ENCODE results near the gene SLX4IP.

SLX4IP gene

GRCh38 chr20:10429443-10429981 lies 5.6 kb upstream of the SLX4IP start:
- no peak for DNase-seq (ENCODE audit: low read depth)

DNA sequence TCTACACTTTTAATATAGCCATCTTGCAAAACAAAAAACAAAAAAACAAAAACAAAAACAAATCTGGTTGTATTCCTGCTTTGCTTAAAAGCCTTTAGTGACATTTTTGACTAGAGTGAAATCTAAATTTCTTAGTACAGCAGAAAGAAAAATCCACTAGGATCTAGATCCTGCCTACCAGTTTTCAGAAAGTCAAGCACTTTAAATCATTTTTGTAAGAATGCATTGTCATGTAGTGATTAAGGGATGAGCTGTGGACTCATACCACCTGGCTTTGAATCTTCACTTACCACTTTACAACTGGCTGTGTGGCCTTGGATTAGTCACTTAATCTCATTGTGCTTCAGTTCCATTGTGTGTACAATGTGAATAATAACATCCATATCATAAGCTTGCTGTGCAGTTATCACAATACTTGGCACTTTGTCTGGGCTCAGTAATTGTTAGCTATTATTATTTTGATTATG lies 5.1 kb upstream of the SLX4IP start:
- DNase-seq (ENCODE audit: low read depth), result no peak

DNA sequence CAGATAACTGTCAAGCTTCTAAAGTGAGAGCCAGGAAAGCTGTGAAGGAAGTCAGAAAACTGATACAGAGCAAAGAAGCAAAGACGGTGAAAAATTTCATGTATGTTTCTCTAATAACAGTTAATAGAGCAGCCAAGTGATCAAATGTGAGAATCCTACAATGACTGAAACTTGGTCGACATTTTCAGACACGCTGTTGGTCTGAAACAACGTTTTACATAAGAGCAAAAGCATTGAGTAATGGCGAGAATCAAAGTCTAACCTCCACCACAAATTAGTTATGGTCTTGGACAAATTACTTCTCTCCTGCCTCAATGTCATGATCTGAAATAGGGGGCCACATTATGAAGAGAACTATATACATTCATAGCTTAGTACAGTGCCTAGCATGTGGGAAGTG lies 4.4 kb upstream of the SLX4IP start:
- no peak for DNase-seq (ENCODE audit: low read depth)

DNA sequence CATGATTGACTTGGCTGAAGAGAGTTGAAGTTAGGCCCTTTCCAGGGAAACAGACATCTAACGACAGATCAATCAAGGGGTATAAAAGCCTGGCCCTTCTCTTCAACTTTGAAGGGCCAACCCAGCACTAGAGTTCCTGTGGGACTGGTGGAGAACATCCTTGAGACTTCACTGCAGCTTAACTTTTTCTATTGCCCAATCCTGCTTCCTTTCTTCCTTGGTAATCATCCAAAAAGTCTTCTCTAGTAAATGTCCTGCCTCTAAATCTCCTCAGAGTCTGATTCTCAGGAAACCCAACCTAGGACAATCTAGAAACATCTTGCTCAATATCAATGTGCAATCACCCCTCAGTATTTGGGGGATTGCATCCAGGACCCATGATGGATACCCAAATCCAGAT lies 3.0 kb upstream of the SLX4IP start:
- DNase-seq (ENCODE audit: low read depth), result no peak

DNA sequence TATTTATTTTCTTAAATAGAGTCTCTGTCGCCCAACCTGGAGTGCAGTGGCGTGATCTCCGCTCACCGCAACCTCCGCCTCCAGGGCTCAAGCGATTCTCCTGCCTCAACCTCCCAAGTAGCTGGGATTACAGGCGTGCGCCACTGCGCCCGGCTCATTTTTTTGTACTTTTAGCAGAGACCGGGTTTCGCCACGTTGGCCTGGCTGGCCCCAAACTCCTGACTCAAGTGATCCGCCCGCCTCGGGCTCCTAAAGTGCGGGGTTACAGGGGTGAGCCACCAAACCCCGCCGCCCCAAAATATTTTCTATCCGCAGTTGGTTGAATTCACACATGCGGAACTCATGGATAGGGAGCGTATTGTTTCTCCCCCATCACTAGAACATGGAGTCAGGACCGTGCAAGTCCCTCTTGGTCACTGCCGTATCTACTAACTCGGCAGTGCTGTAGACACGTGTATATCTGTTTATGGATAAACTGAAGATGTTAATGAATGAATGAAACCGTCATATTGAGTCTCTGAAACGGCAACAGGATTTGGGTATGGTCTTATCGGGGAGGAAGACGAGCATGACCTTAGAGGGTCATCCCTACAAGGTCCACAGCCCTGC lies 2.0 kb upstream of the SLX4IP start:
- no peak for DNase-seq (ENCODE audit: low read depth)

DNA sequence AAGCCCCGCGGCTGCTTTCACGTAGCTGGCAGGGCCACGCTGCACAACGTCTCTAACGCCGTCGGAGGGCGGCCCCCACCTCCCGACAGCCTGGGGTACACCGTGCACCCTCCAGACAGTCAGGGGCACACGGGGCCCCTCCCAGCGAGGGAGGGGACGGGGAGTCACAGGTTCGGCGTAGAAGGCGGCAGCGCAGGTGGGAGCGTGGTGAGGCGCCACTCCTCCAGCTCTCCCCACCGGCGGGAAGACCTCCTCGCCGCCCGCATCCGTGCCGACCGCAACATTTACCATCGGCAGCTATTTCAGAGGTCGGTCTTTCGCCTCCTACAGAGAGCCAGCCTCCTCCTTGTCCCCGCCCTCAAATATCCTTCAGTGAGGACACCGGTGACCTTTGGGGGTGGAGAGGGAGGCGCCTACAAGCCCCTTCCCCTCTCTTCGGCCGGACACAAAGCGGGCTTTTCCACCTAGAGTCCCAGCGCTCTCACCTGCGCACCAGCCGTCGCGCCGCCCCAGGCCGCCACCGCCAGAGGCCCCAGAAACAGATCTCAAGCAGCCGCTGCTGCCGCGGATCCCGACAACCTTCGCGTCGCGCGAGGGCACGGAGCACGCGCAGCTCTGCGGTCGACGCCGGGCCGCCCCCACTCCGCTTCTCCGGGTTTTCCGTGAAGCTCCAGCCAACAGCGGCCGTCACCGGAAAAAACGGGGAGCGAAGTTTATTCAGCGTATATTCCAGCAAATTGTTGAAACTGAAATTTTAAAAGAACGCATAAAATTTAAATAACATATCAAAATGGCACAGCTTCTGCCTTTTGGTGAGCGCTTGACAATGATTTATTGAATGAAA lies 1.3 kb upstream of the SLX4IP start, which contains the start of gene MKKS:
MKKS (minus strand) TSS at position 600 of the 844 bp plus-strand sequence. CDS start 20,708 bp downstream, outside the sequence.
- peak; percentile 74 for DNase-seq (ENCODE audit: low read depth)

DNA sequence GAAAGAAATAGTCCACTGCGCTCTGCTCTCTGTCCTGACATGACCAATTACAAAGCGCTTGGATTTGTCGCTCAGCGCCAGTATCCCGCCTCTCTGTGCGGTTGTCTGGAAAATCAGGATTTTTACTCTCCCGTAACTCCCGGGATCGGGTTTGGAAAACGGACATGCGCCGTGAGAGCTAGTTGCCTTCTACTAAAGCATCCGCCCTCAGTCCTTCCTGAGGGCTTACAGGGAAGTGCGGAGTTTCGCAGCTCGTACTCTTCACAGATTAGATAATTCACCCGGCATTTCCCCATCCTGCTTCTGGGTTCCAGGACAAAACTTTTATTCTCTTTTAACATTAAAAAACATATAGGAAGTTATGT lies 656 bp upstream of the SLX4IP start:
- DNase-seq (ENCODE audit: low read depth), result peak; percentile 50

- no peak for DNase-seq (ENCODE audit: low read depth)
Observed at GRCh38 chr20:10436053-10436699, 1.1 kb downstream of the SLX4IP start.

DNA sequence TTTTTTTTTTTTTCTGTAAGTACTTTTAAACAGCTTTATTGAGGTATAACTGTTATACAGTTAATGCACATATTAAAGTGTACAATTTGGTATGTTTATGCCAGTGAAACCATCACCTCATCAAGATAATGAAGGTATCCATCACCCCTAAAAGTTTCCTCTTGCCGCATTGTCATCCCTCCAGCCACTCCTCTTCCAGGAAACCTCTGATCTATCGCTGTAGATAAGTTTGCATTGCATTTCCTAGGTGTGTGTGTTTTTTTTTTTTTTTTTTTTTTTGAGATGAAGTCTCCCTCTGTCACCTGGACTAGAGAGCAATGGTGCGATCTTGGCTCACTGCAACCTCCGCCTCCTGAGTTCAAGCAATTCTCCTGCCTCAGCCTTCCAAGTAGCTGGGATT lies 3.1 kb downstream of the SLX4IP start:
- DNase-seq (ENCODE audit: low read depth), result no peak

GRCh38 chr20:10443936-10444335 lies 8.8 kb downstream of the SLX4IP start:
- no peak for DNase-seq (ENCODE audit: low read depth)

DNA sequence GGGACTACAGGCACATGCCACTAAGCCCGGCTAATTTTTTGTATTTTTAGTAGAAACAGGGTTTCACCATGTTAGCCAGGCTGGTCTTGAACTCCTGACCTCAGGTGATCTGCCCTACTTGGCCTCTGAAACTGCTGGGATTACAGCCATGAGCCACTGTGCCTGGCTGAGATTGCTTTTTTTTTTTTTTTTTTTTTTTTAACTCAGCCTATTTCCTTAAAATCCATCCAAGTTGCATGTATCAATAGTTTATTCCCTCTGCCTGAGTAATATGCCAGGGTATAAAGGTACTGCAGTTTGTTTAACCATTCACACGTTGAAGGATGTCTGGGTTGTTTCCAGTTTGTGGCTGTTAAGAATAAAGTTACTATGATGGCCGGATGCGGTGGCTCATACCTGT lies 10.7 kb downstream of the SLX4IP start:
- no peak for DNase-seq (ENCODE audit: low read depth)

DNA sequence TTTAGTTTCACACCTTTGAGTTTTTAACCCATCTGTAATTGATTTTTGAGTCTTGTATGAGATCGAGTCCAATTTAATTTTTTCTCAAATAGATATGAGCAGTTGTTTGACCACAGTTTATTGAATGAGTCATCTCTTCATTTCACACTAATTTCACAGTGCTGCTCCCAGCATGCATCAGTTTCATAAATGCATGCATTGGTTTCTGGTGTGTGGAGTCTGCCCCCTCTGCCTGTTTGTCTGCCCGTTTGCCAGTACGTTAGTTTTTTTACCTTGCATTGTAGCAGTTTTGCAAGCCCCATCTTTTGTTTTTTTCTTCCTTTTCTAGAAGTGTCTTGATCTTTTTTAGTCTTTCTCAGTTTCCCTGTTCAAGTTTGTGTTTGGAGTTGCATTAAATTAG lies 11.9 kb downstream of the SLX4IP start:
- DNase-seq (ENCODE audit: low read depth), result peak; percentile 24

GRCh38 chr20:10448270-10449156 lies 13.4 kb downstream of the SLX4IP start:
- no peak for DNase-seq (ENCODE audit: low read depth)

DNA sequence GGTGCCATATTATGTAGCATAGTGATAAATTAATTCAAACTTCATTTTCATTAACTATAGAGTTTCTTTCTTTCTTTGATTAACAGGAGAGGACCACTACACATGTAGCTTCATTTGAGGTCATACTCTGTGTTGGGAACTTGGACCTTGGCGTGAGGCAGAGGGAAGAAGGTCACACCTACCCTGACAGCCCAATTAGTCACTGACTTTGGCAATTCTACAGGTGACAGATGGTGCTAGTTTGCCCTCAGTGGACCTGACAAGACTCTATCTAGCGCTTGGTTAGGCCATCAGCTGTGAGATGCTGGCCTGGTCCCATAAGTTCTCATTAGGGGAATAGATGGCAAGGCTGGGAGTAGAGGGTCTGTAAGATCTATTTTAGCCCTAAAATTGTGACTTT lies 14.2 kb downstream of the SLX4IP start:
- DNase-seq (ENCODE audit: low read depth), result no peak

DNA sequence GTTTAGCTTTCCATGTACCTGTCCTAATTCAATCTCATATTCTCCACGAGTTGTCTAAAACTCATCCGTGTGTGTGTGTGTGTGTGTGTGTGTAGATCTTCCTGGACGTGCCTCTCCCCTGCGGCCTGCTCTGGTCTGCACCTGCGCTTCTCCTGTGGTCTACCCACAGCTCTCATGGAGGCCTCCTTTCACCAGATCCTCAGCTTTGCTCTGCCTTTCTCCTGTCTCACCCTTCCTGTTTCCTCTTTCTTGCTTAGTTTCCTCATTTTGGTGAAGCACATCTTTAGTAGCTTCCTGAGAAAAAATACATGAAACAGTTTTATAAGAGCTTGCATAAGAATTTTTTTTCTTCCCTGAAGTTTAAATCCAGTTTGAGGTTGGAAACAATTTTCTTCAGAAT lies 18.1 kb downstream of the SLX4IP start:
- DNase-seq (ENCODE audit: low read depth), result no peak

GRCh38 chr20:10454151-10454750 lies 19.1 kb downstream of the SLX4IP start:
- DNase-seq (ENCODE audit: low read depth), result no peak

GRCh38 chr20:10461495-10461894 lies 26.4 kb downstream of the SLX4IP start:
- no peak for DNase-seq (ENCODE audit: low read depth)

DNA sequence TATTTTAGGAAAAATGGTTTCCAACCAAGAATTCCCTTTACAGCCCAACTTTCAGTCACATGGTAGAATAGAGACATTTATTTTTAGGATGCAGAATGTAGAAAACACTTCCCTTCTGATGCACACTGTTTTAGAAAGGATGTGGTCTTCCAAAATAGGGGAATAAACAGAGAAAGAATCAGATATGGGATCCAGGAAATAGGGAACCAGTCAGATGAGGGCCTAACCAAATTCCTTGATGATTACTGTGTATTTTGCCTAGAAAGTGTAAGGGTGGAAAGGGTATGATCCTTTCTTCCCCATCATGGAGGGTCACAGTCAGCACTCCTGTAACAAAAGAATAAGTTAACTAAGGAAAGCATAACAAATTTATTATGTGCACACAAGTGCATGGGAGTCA lies 27.4 kb downstream of the SLX4IP start:
- DNase-seq (ENCODE audit: low read depth), result no peak

- DNase-seq (ENCODE audit: low read depth), result no peak
Observed at GRCh38 chr20:10463622-10464021, 28.5 kb downstream of the SLX4IP start.

DNA sequence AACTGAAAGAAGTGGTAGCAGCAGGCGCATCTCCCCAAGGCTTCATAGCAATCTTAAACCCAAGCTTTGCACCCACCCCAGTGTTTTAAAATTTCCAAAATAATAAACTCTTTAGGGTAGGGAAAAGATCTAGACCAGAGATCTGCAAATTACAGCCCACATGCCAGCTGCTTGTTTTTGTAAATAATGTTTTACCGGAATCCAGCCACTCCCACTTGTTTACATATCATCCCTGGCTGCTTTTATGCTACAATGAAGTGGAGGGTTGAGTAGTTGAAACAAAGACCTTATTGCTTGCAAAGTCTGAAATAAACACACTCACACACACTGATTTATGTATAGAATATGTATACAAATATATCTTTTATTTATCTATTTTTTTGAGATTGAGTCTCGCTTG lies 30.0 kb downstream of the SLX4IP start:
- no peak for DNase-seq (ENCODE audit: low read depth)

DNA sequence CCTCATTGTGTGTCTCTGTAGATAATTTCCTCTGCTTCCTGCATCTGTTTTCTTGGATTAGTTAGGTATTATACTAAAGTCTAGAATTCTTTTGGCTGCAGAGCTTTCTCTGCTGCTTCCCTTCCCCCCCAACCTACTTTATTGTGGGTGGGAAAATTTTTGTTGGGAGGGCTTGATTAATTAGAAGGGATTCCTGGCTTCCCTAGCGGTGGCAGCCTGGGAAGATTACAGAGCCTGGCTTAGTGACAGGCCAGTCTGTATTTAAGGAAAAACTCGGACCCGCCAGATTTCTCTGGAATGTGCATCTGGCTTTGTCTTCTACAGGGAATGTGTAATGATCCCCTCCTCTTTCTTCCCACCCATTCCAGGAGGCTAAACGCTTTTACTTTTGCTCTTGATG lies 31.2 kb downstream of the SLX4IP start:
- DNase-seq (ENCODE audit: low read depth), result no peak

Data from activated gamma-delta T cell treated with anti-CD3 and anti-CD28 coated beads, Interleukin-2, amount 50 U/mL, for 16 hours (primary cell).